ENCODE data around the gene PSAPL1. TPM values are rescaled to one million over a fixed set of nuclear protein-coding genes. Genes with fewer than 3 reads are reported as not detected.

PSAPL1 gene
- total and polyA plus RNA-seq, 9 of the 15 experiments (the other 6 are each of a cell fraction or from before 2014, with no cell fraction given), result not detected

GRCh38 chr4:7436256-7436655, 1.5 kb upstream of the PSAPL1 start:
- BruUV-seq (replicated peaks), result no TSS peak
- no peak for TF ChIP-seq HLTF (IDR thresholded peaks at IDR 0.05)
- no peak for TF ChIP-seq IRF9 (tag; IDR thresholded peaks at IDR 0.05)
- TF ChIP-seq DNMT1 (IDR thresholded peaks at IDR 0.05), result no peak
- no peak for TF ChIP-seq ZNF778 (CRISPR knock-in tag; IDR thresholded peaks at IDR 0.05)
- no peak for TF ChIP-seq PHF8 (IDR thresholded peaks at IDR 0.05; ENCODE audit: borderline replicate concordance, low read length)

More at GRCh38 chr4:7436256-7436655, 1.5 kb upstream of the PSAPL1 start:
- H3K79me2 ChIP-seq (ENCODE audit: control insufficient read depth, insufficient read depth, low read length), result no peaks in the 10 kb centered on the region
- WGBS (ENCODE audit: insufficient coverage, low coverage, missing lambda C conversion rate), result 2% methylated on average over 12 of the region's 13 CpGs
- POLR2A ChIA-PET, result no interaction called here
- DNase-seq (ENCODE audit: extremely low read depth in 1 of 4, low spot score in 3 of 4) (no peak), ATAC-seq (no peak), FAIRE-seq (no peak)
- H3K9me3 ChIP-seq (replicated peaks; ENCODE audit: control insufficient read depth, insufficient read depth, low read depth, low read length), result no peaks in the 10 kb centered on the region
- intact Hi-C loops (cut with micrococcal nuclease), result no loop called here
- CTCF ChIA-PET (ENCODE audit: low intra/inter-chr PET ratio), result no interaction called here
- H2AFZ ChIP-seq (ENCODE audit: low read depth, low read length), result no peak overlapping the region
- peaks cover 7% of the 10 kb centered on the region; the same call in 1 of the 2 replicates for H4K20me1 ChIP-seq (replicated peaks; ENCODE audit: control insufficient read depth, insufficient read depth, low read length)
- H3K4me2 ChIP-seq (ENCODE audit: insufficient read depth, low read length), result no peak overlapping the region
- peaks cover 0 to 7% of the 10 kb centered on the region in 2 experiments; a peak in 2 of 5 replicates for H3K4me1 ChIP-seq (replicated peaks in 1 of 2; ENCODE audit: control insufficient read depth in 2 of 2, insufficient read depth in 2 of 2, low read length in 2 of 2)
- H3K4me3 ChIP-seq, result no peak overlapping the region
- no peak overlapping the region for H3K27ac ChIP-seq (ENCODE audit: extremely low read depth, low read depth, low read length)
- H3K27me3 ChIP-seq (ENCODE audit: control insufficient read depth in 2 of 2, insufficient read depth in 2 of 2, low read length in 2 of 2), result peaks cover 0 to 37% of the 10 kb centered on the region in 2 experiments; a peak in 3 of 5 replicates
- no peaks in the 10 kb centered on the region for H3K9me1 ChIP-seq (ENCODE audit: control insufficient read depth, insufficient read depth, low read length)
- in situ Hi-C loops (cut with MboI), result no loop called here
- H3K36me3 ChIP-seq (ENCODE audit: control insufficient read depth, insufficient read depth, low read length), result no peaks in the 10 kb centered on the region
- H3K9ac ChIP-seq (ENCODE audit: insufficient read depth in 1 of 2, low read depth in 2 of 2, low read length in 2 of 2), result no peak overlapping the region
